KMS-11 (cell line): Measurements from ENCODE around the gene FGF12.

ENCODE experiments used
- H2AFZ ChIP-seq: fragments of 200-600 bp; sonication (generic); 2 replicates; pipeline ENCODE4 v1.6.1; 2016; ENCODE audit warnings: antibody characterized with exemption, mixed run types, low read depth
- H3K27ac ChIP-seq: fragments of 200-600 bp; sonication (generic); 2 replicates; pipeline ENCODE4 v1.6.1; 2016; ENCODE audit warnings: mild to moderate bottlenecking, mixed run types
- H3K27me3 ChIP-seq: fragments of 200-600 bp; sonication (generic); 2 replicates; pipeline ENCODE4 v1.6.1; 2017; ENCODE audit warnings: mild to moderate bottlenecking, low read depth, mixed run types, moderate library complexity; ENCODE audit not compliant: insufficient read depth
- H3K36me3 ChIP-seq: fragments of 200-600 bp; sonication (generic); 2 replicates; pipeline ENCODE4 v1.6.1; 2017; ENCODE audit warnings: mild to moderate bottlenecking, mixed run types; ENCODE audit not compliant: insufficient read depth
- H3K4me1 ChIP-seq: fragments of 200-600 bp; sonication (generic); 2 replicates; pipeline ENCODE4 v1.6.1; 2016; ENCODE audit warnings: mild to moderate bottlenecking, low read depth, mixed run types; ENCODE audit not compliant: poor library complexity, severe bottlenecking
- H3K4me2 ChIP-seq: fragments of 200-600 bp; sonication (generic); 2 replicates; pipeline ENCODE4 v1.7.0; 2016; ENCODE audit warnings: mild to moderate bottlenecking, mixed run types
- H3K4me3 ChIP-seq: fragments of 200-600 bp; sonication (generic); IDR thresholded peaks from 2 replicates; pipeline ENCODE4 v1.6.1; 2017; ENCODE audit warnings: low read depth, low read length, mixed read lengths; ENCODE audit not compliant: insufficient read depth
- H3K79me2 ChIP-seq: fragments of 200-600 bp; sonication (generic); 2 replicates; pipeline ENCODE4 v1.6.1; 2016; ENCODE audit warnings: low read depth, mixed run types; ENCODE audit not compliant: insufficient read depth
- H3K9ac ChIP-seq: fragments of 200-600 bp; sonication (generic); 2 replicates; pipeline ENCODE4 v1.6.1; 2016; ENCODE audit warnings: mild to moderate bottlenecking, mixed run types
- H4K20me1 ChIP-seq: fragments of 200-600 bp; sonication (generic); 2 replicates; pipeline ENCODE4 v1.6.1; 2016; ENCODE audit warnings: mild to moderate bottlenecking, mixed run types; ENCODE audit not compliant: insufficient read depth
- TF ChIP-seq, protein P1 (sequence below): fragments of 200-600 bp; sonication (generic); conservative IDR thresholded peaks from 2 replicates; pipeline ENCODE4 v1.6.1; 2017; ENCODE audit warnings: low read depth, mild to moderate bottlenecking, antibody characterized with exemption, low read length, moderate library complexity, mixed read lengths

Gene FGF12

DNA sequence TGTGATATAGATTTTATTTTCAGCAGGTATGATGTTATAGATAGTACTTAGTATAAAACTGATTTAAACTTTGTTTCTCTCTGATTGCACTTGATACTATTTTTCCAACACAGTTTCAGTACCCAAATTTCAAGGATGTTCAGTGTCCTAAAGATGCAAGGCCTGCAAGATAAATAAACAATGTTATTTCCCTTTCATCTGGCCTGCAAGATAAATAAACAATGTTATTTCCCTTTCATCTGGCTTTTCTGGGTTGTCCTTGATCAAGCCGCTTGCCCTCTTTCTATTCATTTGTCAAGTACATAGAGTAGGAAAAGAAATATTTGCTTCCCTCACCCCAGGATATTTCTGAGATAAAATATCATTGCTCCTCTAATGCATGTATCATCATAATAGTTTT is 571.0 kb downstream of the FGF12 start:
- H3K27me3 ChIP-seq: no peaks in the 10 kb centered on the region
- no peaks in the 10 kb centered on the region for H3K4me1 ChIP-seq
- H3K36me3 ChIP-seq: no peaks in the 10 kb centered on the region
- no peaks in the 10 kb centered on the region for H4K20me1 ChIP-seq
- H3K4me3 ChIP-seq: no peak overlapping the region
- H3K79me2 ChIP-seq: no peaks in the 10 kb centered on the region
- no peak overlapping the region for H3K27ac ChIP-seq
- H2AFZ ChIP-seq: no peak overlapping the region
- TF ChIP-seq, protein P1, sequence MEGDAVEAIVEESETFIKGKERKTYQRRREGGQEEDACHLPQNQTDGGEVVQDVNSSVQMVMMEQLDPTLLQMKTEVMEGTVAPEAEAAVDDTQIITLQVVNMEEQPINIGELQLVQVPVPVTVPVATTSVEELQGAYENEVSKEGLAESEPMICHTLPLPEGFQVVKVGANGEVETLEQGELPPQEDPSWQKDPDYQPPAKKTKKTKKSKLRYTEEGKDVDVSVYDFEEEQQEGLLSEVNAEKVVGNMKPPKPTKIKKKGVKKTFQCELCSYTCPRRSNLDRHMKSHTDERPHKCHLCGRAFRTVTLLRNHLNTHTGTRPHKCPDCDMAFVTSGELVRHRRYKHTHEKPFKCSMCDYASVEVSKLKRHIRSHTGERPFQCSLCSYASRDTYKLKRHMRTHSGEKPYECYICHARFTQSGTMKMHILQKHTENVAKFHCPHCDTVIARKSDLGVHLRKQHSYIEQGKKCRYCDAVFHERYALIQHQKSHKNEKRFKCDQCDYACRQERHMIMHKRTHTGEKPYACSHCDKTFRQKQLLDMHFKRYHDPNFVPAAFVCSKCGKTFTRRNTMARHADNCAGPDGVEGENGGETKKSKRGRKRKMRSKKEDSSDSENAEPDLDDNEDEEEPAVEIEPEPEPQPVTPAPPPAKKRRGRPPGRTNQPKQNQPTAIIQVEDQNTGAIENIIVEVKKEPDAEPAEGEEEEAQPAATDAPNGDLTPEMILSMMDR: no peak
- H3K9ac ChIP-seq: no peak overlapping the region
- no peak overlapping the region for H3K4me2 ChIP-seq

DNA sequence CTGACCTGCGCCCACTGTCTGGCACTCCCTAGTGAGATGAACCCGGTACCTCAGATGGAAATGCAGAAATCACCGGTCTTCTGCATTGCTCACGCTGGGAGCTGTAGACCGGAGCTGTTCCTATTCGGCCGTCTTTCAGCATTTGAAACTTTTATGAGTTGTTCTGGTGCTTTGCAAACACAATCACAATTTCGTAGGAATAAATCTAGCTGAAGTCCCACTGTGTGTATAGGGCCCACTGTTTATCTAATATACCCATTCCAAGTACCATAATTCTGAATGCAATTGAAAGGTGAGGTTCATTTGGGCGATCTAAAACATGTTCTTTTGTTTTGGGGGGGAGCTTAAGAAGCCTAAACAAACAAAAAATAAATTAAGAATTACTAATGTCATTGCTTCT is 572.1 kb downstream of the FGF12 start:
- peak overlapping the region; percentile 76; the same call in 1 of the 2 replicates for H2AFZ ChIP-seq
- peak overlapping the region; percentile 25; the same call in 1 of the 2 replicates for H3K9ac ChIP-seq
- no peaks in the 10 kb centered on the region for H3K36me3 ChIP-seq
- H3K27ac ChIP-seq: no peak overlapping the region
- peak overlapping the region; percentile 39; the same call in 1 of the 2 replicates for H3K4me2 ChIP-seq
- TF ChIP-seq, protein P1: no peak
- H4K20me1 ChIP-seq: no peaks in the 10 kb centered on the region
- H3K79me2 ChIP-seq: no peaks in the 10 kb centered on the region
- H3K4me3 ChIP-seq: no peak overlapping the region
- no peaks in the 10 kb centered on the region for H3K4me1 ChIP-seq
- H3K27me3 ChIP-seq: no peaks in the 10 kb centered on the region

DNA sequence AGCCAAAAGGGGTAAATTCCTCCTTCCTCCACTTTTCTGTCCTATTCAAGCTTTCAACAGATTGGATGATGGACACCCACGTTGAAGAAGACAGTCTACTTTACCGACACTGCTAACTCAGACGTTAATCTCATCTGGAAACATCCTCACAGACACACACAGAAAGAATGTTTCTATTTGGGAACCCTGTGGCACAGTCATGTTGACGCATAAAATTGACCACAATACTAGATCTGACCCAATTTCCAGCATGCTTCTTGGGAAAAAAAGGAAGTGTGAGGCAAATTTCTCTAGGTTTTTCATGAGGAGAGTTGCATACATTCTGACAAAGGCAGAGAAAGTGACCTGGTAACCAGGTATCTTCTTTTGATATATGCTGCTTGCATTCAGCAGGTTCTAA is 594.1 kb downstream of the FGF12 start:
- Histone ChIP-seq H3K36me3 (no peaks in the 10 kb centered on the region), H3K4me3 (no peak overlapping the region), H3K4me2 (no peak overlapping the region), H3K27me3 (no peaks in the 10 kb centered on the region), H3K4me1 (no peaks in the 10 kb centered on the region), H4K20me1 (no peaks in the 10 kb centered on the region), H3K9ac (no peak overlapping the region), H3K79me2 (no peaks in the 10 kb centered on the region), H2AFZ (no peak overlapping the region), H3K27ac (no peak overlapping the region)
- TF ChIP-seq, protein P1: no peak

DNA sequence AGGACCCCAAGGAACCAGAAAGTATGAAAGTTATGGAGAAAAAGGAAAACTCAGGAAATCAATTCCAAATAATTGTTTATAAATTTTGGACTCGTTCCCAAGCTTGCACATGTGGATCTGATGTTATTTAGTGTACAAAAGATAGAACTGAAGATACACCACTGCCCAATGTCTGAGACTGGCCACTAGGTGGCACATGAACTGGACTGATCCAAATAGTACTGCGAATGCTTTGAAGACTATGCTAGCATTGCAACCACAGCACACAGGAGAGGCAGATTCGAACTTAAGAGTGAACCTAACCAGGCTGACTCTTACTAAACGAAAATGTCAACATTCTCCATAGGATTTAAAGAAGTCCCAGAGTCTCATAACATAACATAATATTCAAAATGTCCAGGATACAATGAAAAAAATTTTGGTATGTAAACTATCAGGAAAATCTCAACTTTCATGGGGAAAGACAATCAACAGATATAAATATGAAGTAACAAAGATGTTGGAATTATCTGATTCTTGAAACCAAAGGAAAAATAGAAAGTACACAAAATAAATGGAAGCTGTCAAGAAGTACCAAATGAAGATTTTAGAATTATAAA is 596.7 kb downstream of the FGF12 start:
- Histone ChIP-seq H3K27me3 (no peaks in the 10 kb centered on the region), H3K36me3 (no peaks in the 10 kb centered on the region), H3K9ac (no peak overlapping the region), H3K4me2 (no peak overlapping the region), H3K4me1 (no peaks in the 10 kb centered on the region), H4K20me1 (no peaks in the 10 kb centered on the region), H3K79me2 (no peaks in the 10 kb centered on the region), H3K4me3 (no peak overlapping the region), H3K27ac (no peak overlapping the region), H2AFZ (no peak overlapping the region)
- TF ChIP-seq, protein P1: peak; percentile 87
